IMR-90 (cell line): ENCODE measurements around the gene EPS8. TPM values are rescaled to one million over a fixed set of nuclear protein-coding genes. Genes with fewer than 3 reads are reported as not detected.

Experiments used
- ATAC-seq: fragments of 200-7000 bp; cut with Tn5 transposase; 2 replicates; pipeline ENCODE4 v1.9.1; 2020; ENCODE audit warnings: low read depth, mild to moderate bottlenecking, moderate library complexity
- BruUV-seq: library from RNA; stranded (reverse); fragments of 400-500 nt; replicated peaks from 2 replicates; lab custom pipeline; 2021; lab: Mats Ljungman, UMichigan
- CTCF ChIA-PET: fragments of 300-600 bp; formaldehyde crosslinking; extraction: SDS; loops from one replicate; lab custom pipeline; 2021; ENCODE audit warnings: antibody characterized with exemption; lab: Yijun Ruan, JAX
- POLR2A ChIA-PET: fragments of 300-600 bp; sonication (Branson Sonifier 250); formaldehyde crosslinking; loops from one replicate; lab custom pipeline; 2022; ENCODE audit warnings: antibody characterized with exemption; ENCODE audit not compliant: unreplicated experiment; lab: Charles Lee
- DNase-seq: peaks from one replicate; pipeline ENCODE4 v3.0.0; 2013
- H2AFZ ChIP-seq: replicated peaks from 2 replicates; pipeline ENCODE3; 2013; ENCODE audit warnings: low read length, mild to moderate bottlenecking; ENCODE audit not compliant: poor library complexity
- H2AK5ac ChIP-seq: 2 replicates; pipeline ENCODE4 v1.6.1; 2013; ENCODE audit warnings: low read depth, low read length, inconsistent platforms
- H2AK9ac ChIP-seq: replicated peaks from 2 replicates; pipeline ENCODE3; 2013; ENCODE audit warnings: mild to moderate bottlenecking, low read depth, low read length, moderate library complexity; ENCODE audit not compliant: poor library complexity
- H2BK120ac ChIP-seq: 2 replicates; pipeline ENCODE4 v1.6.1; 2013; ENCODE audit warnings: low read depth, low read length, inconsistent platforms
- H2BK15ac ChIP-seq: 3 replicates; pipeline ENCODE4 v1.6.1; 2013; ENCODE audit warnings: low read depth, low read length, inconsistent platforms
- H2BK20ac ChIP-seq: 2 replicates; pipeline ENCODE4 v1.6.1; 2013; ENCODE audit warnings: low read depth, mild to moderate bottlenecking, inconsistent platforms, low read length, moderate library complexity
- H2BK5ac ChIP-seq: 2 replicates; pipeline ENCODE4 v1.6.1; 2013; ENCODE audit warnings: mild to moderate bottlenecking, low read depth, low read length, inconsistent platforms; ENCODE audit not compliant: poor library complexity, severe bottlenecking
- H3K14ac ChIP-seq: replicated peaks from 2 replicates; pipeline ENCODE4 v1.6.1; 2013; ENCODE audit warnings: low read depth, low read length, inconsistent platforms
- H3K18ac ChIP-seq: 2 replicates; pipeline ENCODE4 v1.6.1; 2013; ENCODE audit warnings: low read depth, low read length, control low read depth
- H3K23ac ChIP-seq: 2 replicates; pipeline ENCODE4 v1.6.1; 2013; ENCODE audit warnings: low read depth, low read length, inconsistent platforms
- H3K27ac ChIP-seq: 2 replicates; pipeline ENCODE4 v1.5.1; 2013; ENCODE audit warnings: mild to moderate bottlenecking, control low read depth, low read length; ENCODE audit not compliant: insufficient read depth
- H3K27me3 ChIP-seq: 2 replicates; pipeline ENCODE4 v1.6.1; 2013; ENCODE audit warnings: low read length; ENCODE audit not compliant: control insufficient read depth, insufficient read depth
- H3K36me3 ChIP-seq: 2 replicates; pipeline ENCODE4 v1.6.1; 2013; ENCODE audit warnings: low read length, mixed read lengths; ENCODE audit not compliant: control insufficient read depth, insufficient read depth
- H3K4ac ChIP-seq: 2 replicates; pipeline ENCODE4 v1.6.1; 2013; ENCODE audit warnings: low read depth, low read length, inconsistent platforms
- H3K4me1 ChIP-seq: 2 replicates; pipeline ENCODE4 v1.6.1; 2013; ENCODE audit warnings: low read length, mixed read lengths; ENCODE audit not compliant: control insufficient read depth, insufficient read depth
- H3K4me2 ChIP-seq: 2 replicates; pipeline ENCODE4 v1.6.1; 2013; ENCODE audit warnings: low read depth, mild to moderate bottlenecking, control low read depth, low read length, moderate library complexity
- H3K4me3 ChIP-seq: 2 replicates; pipeline ENCODE4 v1.5.1; 2013; ENCODE audit warnings: low read depth, mild to moderate bottlenecking, control low read depth, low read length, moderate library complexity; ENCODE audit not compliant: insufficient read depth
- H3K56ac ChIP-seq: 2 replicates; pipeline ENCODE4 v1.6.1; 2013; ENCODE audit warnings: low read length, inconsistent platforms; ENCODE audit not compliant: insufficient read depth; ENCODE audit errors: extremely low read depth
- H3K79me1 ChIP-seq, 2 experiments: 2 replicates each; pipeline ENCODE4 v1.6.1; 2013; ENCODE audit warnings: low read length in 2 of 2, inconsistent platforms in 1 of 2, low read depth in 1 of 2
- H3K9ac ChIP-seq: 2 replicates; pipeline ENCODE4 v1.6.1; 2013; ENCODE audit warnings: low read depth, low read length, control low read depth
- H3K9me1 ChIP-seq: 2 replicates; pipeline ENCODE4 v1.6.1; 2013; ENCODE audit warnings: low read length, inconsistent platforms; ENCODE audit not compliant: insufficient read depth
- H3K9me3 ChIP-seq: 2 replicates; pipeline ENCODE4 v1.6.1; 2013; ENCODE audit warnings: low read length; ENCODE audit not compliant: control insufficient read depth, insufficient read depth
- H4K20me1 ChIP-seq: 2 replicates; pipeline ENCODE4 v1.6.1; 2013; ENCODE audit warnings: low read length, inconsistent platforms; ENCODE audit not compliant: insufficient read depth
- H4K5ac ChIP-seq: 2 replicates; pipeline ENCODE4 v1.6.1; 2013; ENCODE audit warnings: mild to moderate bottlenecking, low read depth, low read length, control low read depth
- H4K8ac ChIP-seq, 2 experiments: 2 replicates each; pipeline ENCODE4 v1.6.1; 2013; ENCODE audit warnings: low read depth in 2 of 2, low read length in 2 of 2, control low read depth in 1 of 2, inconsistent platforms in 1 of 2
- H4K91ac ChIP-seq: 2 replicates; pipeline ENCODE4 v1.6.1; 2013; ENCODE audit warnings: low read depth, low read length, inconsistent platforms; ENCODE audit not compliant: insufficient read depth
- BHLHE40 ChIP-seq: fragments of 150-350 bp; IDR thresholded peaks from 2 replicates; pipeline ENCODE4 v1.6.1; 2016; ENCODE audit warnings: mild to moderate bottlenecking, low read depth, low read length
- CEBPB ChIP-seq: IDR thresholded peaks from 2 replicates; pipeline ENCODE4 v1.6.1; 2012; ENCODE audit warnings: low read depth, low read length, improper control_type of control experiment
- CHD1 ChIP-seq: IDR thresholded peaks from 2 replicates; pipeline ENCODE4 v1.6.1; 2012; ENCODE audit warnings: low read depth, low read length, improper control_type of control experiment
- FOS ChIP-seq: fragments of 150-350 bp; IDR thresholded peaks from 2 replicates; pipeline ENCODE4 v1.6.1; 2016; ENCODE audit warnings: low read depth, low read length
- MAFK ChIP-seq: IDR thresholded peaks from 2 replicates; pipeline ENCODE4 v1.6.1; 2012; ENCODE audit warnings: low read depth, low read length, improper control_type of control experiment
- MAZ ChIP-seq: IDR thresholded peaks from 2 replicates; pipeline ENCODE4 v1.6.1; 2012; ENCODE audit warnings: low read depth, mild to moderate bottlenecking, low read length, improper control_type of control experiment, moderate library complexity, borderline replicate concordance
- MXI1 ChIP-seq: IDR thresholded peaks from 2 replicates; pipeline ENCODE4 v1.6.1; 2012; ENCODE audit warnings: low read depth, mild to moderate bottlenecking, low read length, moderate library complexity, borderline replicate concordance
- NFE2L2 ChIP-seq: fragments of 150-350 bp; IDR thresholded peaks from 2 replicates; pipeline ENCODE4 v1.6.1; 2016; ENCODE audit warnings: low read depth, mild to moderate bottlenecking, low read length
- POLR2A ChIP-seq: IDR thresholded peaks from 2 replicates; pipeline ENCODE4 v1.6.1; 2012; ENCODE audit warnings: mild to moderate bottlenecking, low read depth, low read length
- RCOR1 ChIP-seq: IDR thresholded peaks from 2 replicates; pipeline ENCODE4 v1.6.1; 2012; ENCODE audit warnings: mild to moderate bottlenecking, low read length, improper control_type of control experiment; ENCODE audit not compliant: insufficient replicate concordance
- RFX5 ChIP-seq: IDR thresholded peaks from 2 replicates; pipeline ENCODE4 v1.8.0; 2012; ENCODE audit warnings: low read depth, mild to moderate bottlenecking, low read length, moderate library complexity
- SMC3 ChIP-seq: fragments of 150-350 bp; IDR thresholded peaks from 2 replicates; pipeline ENCODE4 v1.6.1; 2016; ENCODE audit warnings: low read depth, mild to moderate bottlenecking, antibody characterized with exemption, low read length, moderate library complexity
- WGBS, 2 experiments: methylation state at CpG; one replicate each; pipeline versions ENCODE4 v1.1.5 to v1.1.7; 2013; ENCODE audit warnings: missing lambda C conversion rate in 2 of 2; ENCODE audit not compliant: insufficient read length in 1 of 2; ENCODE audit errors: extremely low coverage in 2 of 2; 5-methylcytosine and 5-hydroxymethylcytosine counted together
- dilution Hi-C: fragments of 300-500 bp; cut with HindIII; formaldehyde crosslinking; loops from one replicate; pipeline ENCODE4 v1.14.3; 2018; ENCODE audit warnings: low sequenced_read_pairs; ENCODE audit not compliant: unreplicated experiment
- in situ Hi-C: fragments of 300-500 bp; cut with MboI; formaldehyde crosslinking; loops from 3 replicates; pipeline ENCODE4 v1.14.3; 2019; ENCODE audit warnings: low sequenced_read_pairs, inconsistent platforms, mixed read lengths
- intact Hi-C: fragments of 100-400 bp; cut with micrococcal nuclease; formaldehyde crosslinking; loops from 2 replicates; pipeline ENCODE4 v1.10.0; 2022
- polyA plus RNA-seq, 3 experiments: library from polyadenylated mRNA; depleted of rRNA; stranded (reverse); fragments of >200 nt; gene quantifications; 2 replicates each; pipeline ENCODE4 v1.2.3, GENCODE V29; 2012; ENCODE audit warnings: low replicate concordance in 1 of 3
- total RNA-seq: library from RNA; depleted of rRNA; stranded (reverse); fragments of >200 nt; gene quantifications from 2 replicates; pipeline ENCODE4 v1.2.3, GENCODE V29; 2012
- TF ChIP-seq, protein P1 (sequence below): conservative IDR thresholded peaks from 2 replicates; pipeline ENCODE4 v1.5.1; 2012; ENCODE audit warnings: mild to moderate bottlenecking, low read depth, low read length, improper control_type of control experiment
- TF ChIP-seq, protein P2 (sequence below): fragments of 150-350 bp; IDR thresholded peaks from 2 replicates; pipeline ENCODE4 v1.6.1; 2017; ENCODE audit warnings: mild to moderate bottlenecking, antibody characterized with exemption, low read length, low read depth
- TF ChIP-seq, protein P3 (sequence below): fragments of 150-350 bp; IDR thresholded peaks from 2 replicates; pipeline ENCODE4 v1.6.1; 2016; ENCODE audit warnings: low read depth, mild to moderate bottlenecking, low read length, moderate library complexity, borderline replicate concordance

EPS8 gene
- total and polyA plus RNA-seq, 2 of the 4 experiments (the other 2 are of a cell fraction) = 45.1 to 104 TPM

DNA sequence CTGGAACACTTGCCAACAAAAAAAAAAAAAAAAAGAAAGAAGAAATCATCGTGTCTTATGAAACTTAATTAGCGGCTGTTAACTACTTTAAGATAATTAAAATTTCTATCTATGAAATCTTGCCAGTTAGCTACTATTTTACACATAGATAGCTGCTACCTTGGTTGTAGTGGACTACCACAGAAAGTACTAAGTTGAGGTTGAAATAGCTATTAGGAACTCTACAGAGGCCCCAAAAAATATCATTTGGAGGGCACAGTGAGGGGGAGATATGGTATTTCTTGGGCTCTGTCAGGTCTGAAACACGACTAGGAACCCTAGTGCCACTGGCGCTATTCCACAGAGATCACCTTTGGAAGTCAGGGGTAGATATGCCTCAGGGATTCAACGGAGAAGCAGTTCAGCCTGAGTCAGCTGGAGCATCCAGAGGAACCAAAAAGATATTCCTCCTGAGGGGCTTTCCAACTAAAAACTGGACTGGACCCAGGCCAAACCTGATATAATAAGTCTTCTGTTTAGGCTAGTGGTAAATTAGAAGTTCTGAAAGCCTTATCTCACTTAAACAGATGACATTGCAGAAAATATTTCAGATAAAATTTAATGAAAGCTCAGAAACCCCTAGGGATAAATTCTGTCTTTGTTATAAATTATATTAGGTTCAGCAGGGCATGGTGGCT, 126.1 kb downstream of the EPS8 start:
- H3K4ac ChIP-seq = peak overlapping the region; percentile 76
- H3K79me1 ChIP-seq = peaks cover 3 to 17% of the 10 kb centered on the region in 2 experiments; a peak in 3 of 4 replicates
- peak; percentile 49 for DNase-seq
- no peaks in the 10 kb centered on the region for H4K20me1 ChIP-seq
- no peaks in the 10 kb centered on the region for H3K9me3 ChIP-seq
- POLR2A ChIA-PET = no interaction called here
- H2BK20ac ChIP-seq = peak overlapping the region; percentile 81
- peak overlapping the region; percentile 92 for H4K5ac ChIP-seq
- dilution Hi-C loops (no loop called here), in situ Hi-C loops (no loop called here), intact Hi-C loops (no loop called here)
- H2AK5ac ChIP-seq = peak overlapping the region; percentile 92
- peak overlapping the region; percentile 3 for H2AK9ac ChIP-seq
- peaks cover 8% of the 10 kb centered on the region for H3K4me1 ChIP-seq
- H3K23ac ChIP-seq = peak overlapping the region; percentile 10; the same call in 1 of the 2 replicates
- H4K91ac ChIP-seq = peak overlapping the region; percentile 89
- H3K56ac ChIP-seq = no peak overlapping the region
- peak overlapping the region; percentile 92 for H3K18ac ChIP-seq
- H3K9me1 ChIP-seq = peaks cover 5% of the 10 kb centered on the region
- H2BK5ac ChIP-seq = peak overlapping the region; percentile 73
- peak overlapping the region; percentile 95; the same call in 1 of the 3 replicates for H2BK15ac ChIP-seq
- no peak overlapping the region for H2AFZ ChIP-seq
- peak; percentile 33 for ATAC-seq
- peak overlapping the region; percentile 60 to 67 for H4K8ac ChIP-seq
- no peak overlapping the region for H3K4me2 ChIP-seq
- H2BK120ac ChIP-seq = peak overlapping the region; percentile 88
- WGBS, 2 experiments = 94% methylated on average over 2 of the region's 5 CpGs; no CpG with 5 or more reads in 1 of the 2 experiments
- no peak overlapping the region for H3K4me3 ChIP-seq
- no TSS peak for BruUV-seq
- peak overlapping the region; percentile 34; the same call in 1 of the 2 replicates for H3K14ac ChIP-seq
- CTCF ChIA-PET = interaction anchor here (0.6 kb wide), 1 partner anchor 69 kb away, joined by 3 read pairs; no protein-coding TSS in a partner anchor
- peaks cover 11% of the 10 kb centered on the region for H3K36me3 ChIP-seq
- no peak overlapping the region for H3K9ac ChIP-seq
- peak overlapping the region; percentile 95 for H3K27ac ChIP-seq
- H3K27me3 ChIP-seq = no peaks in the 10 kb centered on the region
- TF ChIP-seq FOS (no peak), RFX5 (no peak), MAFK (no peak), MAZ (no peak), MXI1 (no peak), BHLHE40 (no peak), CEBPB (no peak), POLR2A (no peak), SMC3 (no peak), CHD1 (no peak), NFE2L2 (no peak), RCOR1 (no peak)
- TF ChIP-seq, protein P1, sequence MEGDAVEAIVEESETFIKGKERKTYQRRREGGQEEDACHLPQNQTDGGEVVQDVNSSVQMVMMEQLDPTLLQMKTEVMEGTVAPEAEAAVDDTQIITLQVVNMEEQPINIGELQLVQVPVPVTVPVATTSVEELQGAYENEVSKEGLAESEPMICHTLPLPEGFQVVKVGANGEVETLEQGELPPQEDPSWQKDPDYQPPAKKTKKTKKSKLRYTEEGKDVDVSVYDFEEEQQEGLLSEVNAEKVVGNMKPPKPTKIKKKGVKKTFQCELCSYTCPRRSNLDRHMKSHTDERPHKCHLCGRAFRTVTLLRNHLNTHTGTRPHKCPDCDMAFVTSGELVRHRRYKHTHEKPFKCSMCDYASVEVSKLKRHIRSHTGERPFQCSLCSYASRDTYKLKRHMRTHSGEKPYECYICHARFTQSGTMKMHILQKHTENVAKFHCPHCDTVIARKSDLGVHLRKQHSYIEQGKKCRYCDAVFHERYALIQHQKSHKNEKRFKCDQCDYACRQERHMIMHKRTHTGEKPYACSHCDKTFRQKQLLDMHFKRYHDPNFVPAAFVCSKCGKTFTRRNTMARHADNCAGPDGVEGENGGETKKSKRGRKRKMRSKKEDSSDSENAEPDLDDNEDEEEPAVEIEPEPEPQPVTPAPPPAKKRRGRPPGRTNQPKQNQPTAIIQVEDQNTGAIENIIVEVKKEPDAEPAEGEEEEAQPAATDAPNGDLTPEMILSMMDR = no peak
- TF ChIP-seq, protein P2, sequence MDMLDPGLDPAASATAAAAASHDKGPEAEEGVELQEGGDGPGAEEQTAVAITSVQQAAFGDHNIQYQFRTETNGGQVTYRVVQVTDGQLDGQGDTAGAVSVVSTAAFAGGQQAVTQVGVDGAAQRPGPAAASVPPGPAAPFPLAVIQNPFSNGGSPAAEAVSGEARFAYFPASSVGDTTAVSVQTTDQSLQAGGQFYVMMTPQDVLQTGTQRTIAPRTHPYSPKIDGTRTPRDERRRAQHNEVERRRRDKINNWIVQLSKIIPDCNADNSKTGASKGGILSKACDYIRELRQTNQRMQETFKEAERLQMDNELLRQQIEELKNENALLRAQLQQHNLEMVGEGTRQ = no peak
- TF ChIP-seq, protein P3, sequence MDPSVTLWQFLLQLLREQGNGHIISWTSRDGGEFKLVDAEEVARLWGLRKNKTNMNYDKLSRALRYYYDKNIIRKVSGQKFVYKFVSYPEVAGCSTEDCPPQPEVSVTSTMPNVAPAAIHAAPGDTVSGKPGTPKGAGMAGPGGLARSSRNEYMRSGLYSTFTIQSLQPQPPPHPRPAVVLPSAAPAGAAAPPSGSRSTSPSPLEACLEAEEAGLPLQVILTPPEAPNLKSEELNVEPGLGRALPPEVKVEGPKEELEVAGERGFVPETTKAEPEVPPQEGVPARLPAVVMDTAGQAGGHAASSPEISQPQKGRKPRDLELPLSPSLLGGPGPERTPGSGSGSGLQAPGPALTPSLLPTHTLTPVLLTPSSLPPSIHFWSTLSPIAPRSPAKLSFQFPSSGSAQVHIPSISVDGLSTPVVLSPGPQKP = no peak
